Ovary (tissue), 3 donors: ENCODE results near the gene ADGRF5.

Experiments
- EP300 ChIP-seq: sonication (generic); formaldehyde crosslinking; IDR thresholded peaks from one replicate; pipeline ENCODE4 v1.6.1; 2017; ENCODE audit warnings: antibody characterized with exemption
- POLR2A ChIP-seq: fragments of 450-650 bp; IDR thresholded peaks from one replicate; pipeline ENCODE4 v1.6.1; 2017; ENCODE audit warnings: antibody characterized with exemption, mild to moderate bottlenecking, moderate library complexity
- TF ChIP-seq, protein P1 (sequence below), 3 donors: fragments of 450-650 bp in 2 of 3; fragments of 200-600 bp in 1 of 3; IDR thresholded peaks; one replicate each; pipeline versions ENCODE4 v1.5.1 to v1.8.0; 2016 to 2022; ENCODE audit warnings: antibody characterized with exemption in 3 of 3, mild to moderate bottlenecking in 1 of 3
- donor health status: DM: no; HTN: no; CAD: no.

- TF ChIP-seq, protein P1, sequence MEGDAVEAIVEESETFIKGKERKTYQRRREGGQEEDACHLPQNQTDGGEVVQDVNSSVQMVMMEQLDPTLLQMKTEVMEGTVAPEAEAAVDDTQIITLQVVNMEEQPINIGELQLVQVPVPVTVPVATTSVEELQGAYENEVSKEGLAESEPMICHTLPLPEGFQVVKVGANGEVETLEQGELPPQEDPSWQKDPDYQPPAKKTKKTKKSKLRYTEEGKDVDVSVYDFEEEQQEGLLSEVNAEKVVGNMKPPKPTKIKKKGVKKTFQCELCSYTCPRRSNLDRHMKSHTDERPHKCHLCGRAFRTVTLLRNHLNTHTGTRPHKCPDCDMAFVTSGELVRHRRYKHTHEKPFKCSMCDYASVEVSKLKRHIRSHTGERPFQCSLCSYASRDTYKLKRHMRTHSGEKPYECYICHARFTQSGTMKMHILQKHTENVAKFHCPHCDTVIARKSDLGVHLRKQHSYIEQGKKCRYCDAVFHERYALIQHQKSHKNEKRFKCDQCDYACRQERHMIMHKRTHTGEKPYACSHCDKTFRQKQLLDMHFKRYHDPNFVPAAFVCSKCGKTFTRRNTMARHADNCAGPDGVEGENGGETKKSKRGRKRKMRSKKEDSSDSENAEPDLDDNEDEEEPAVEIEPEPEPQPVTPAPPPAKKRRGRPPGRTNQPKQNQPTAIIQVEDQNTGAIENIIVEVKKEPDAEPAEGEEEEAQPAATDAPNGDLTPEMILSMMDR (IDR thresholded peaks at IDR 0.05): no peak
- TF ChIP-seq POLR2A (no peak), EP300 (no peak)
Observed at GRCh38 chr6:46959419-46959818, 37.7 kb upstream of the ADGRF5 start.
